Measurements from ENCODE around the gene CSNK1G1.

Gene CSNK1G1

GRCh38 chr15:64216730-64217428 is 139.1 kb downstream of the CSNK1G1 start:
- H3K4me3 ChIP-seq (ENCODE audit: low read length) = no peak overlapping the region
- DNase-seq (ENCODE audit: low read depth, low spot score) = no peak

- no peak overlapping the region for H3K4me3 ChIP-seq (ENCODE audit: low read length)
- no peak for DNase-seq (ENCODE audit: low read depth, low spot score)
These were observed 139.8 kb downstream of the CSNK1G1 start for GRCh38 chr15:64216196-64216595.

GRCh38 chr15:64213646-64214045 is 142.3 kb downstream of the CSNK1G1 start:
- no peak for DNase-seq (ENCODE audit: low read depth, low spot score)
- no peak overlapping the region for H3K4me3 ChIP-seq (ENCODE audit: low read length)

GRCh38 chr15:64211696-64212095 is 144.3 kb downstream of the CSNK1G1 start:
- H3K4me3 ChIP-seq (ENCODE audit: low read length) = no peak overlapping the region
- DNase-seq (ENCODE audit: low read depth, low spot score) = peak; percentile 66

GRCh38 chr15:64210371-64210770 is 145.6 kb downstream of the CSNK1G1 start:
- H3K4me3 ChIP-seq (ENCODE audit: low read length) = no peak overlapping the region
- peak; percentile 15 for DNase-seq (ENCODE audit: low read depth, low spot score)

- no peak overlapping the region for H3K4me3 ChIP-seq (ENCODE audit: low read length)
- DNase-seq (ENCODE audit: low read depth, low spot score) = peak; percentile 48
These were observed 146.2 kb downstream of the CSNK1G1 start for GRCh38 chr15:64209680-64210334.

GRCh38 chr15:64205202-64205601 is 150.8 kb downstream of the CSNK1G1 start:
- no peak for DNase-seq (ENCODE audit: low read depth, low spot score)
- H3K4me3 ChIP-seq (ENCODE audit: low read length) = no peak overlapping the region

GRCh38 chr15:64197425-64197824 is 158.5 kb downstream of the CSNK1G1 start:
- no peak for DNase-seq (ENCODE audit: low read depth, low spot score)
- H3K4me3 ChIP-seq (ENCODE audit: low read length) = no peak overlapping the region

GRCh38 chr15:64193971-64194370 is 162.0 kb downstream of the CSNK1G1 start:
- no peak overlapping the region for H3K4me3 ChIP-seq (ENCODE audit: low read length)
- no peak for DNase-seq (ENCODE audit: low read depth, low spot score)

- H3K4me3 ChIP-seq (ENCODE audit: low read length) = no peak overlapping the region
- DNase-seq (ENCODE audit: low read depth, low spot score) = no peak
These were observed 163.8 kb downstream of the CSNK1G1 start for GRCh38 chr15:64191971-64192830.

GRCh38 chr15:64187396-64188191 is 168.4 kb downstream of the CSNK1G1 start:
- no peak for DNase-seq (ENCODE audit: low read depth, low spot score)
- H3K4me3 ChIP-seq (ENCODE audit: low read length) = no peak overlapping the region

- H3K4me3 ChIP-seq (ENCODE audit: low read length) = no peak overlapping the region
- no peak for DNase-seq (ENCODE audit: low read depth, low spot score)
These were observed 170.6 kb downstream of the CSNK1G1 start for GRCh38 chr15:64185146-64185911.

- no peak overlapping the region for H3K4me3 ChIP-seq (ENCODE audit: low read length)
- no peak for DNase-seq (ENCODE audit: low read depth, low spot score)
These were observed 173.1 kb downstream of the CSNK1G1 start for GRCh38 chr15:64182859-64183370.

GRCh38 chr15:64180235-64180824 is 175.6 kb downstream of the CSNK1G1 start:
- DNase-seq (ENCODE audit: low read depth, low spot score) = no peak
- H3K4me3 ChIP-seq (ENCODE audit: low read length) = no peak overlapping the region

- no peak for DNase-seq (ENCODE audit: low read depth, low spot score)
- no peak overlapping the region for H3K4me3 ChIP-seq (ENCODE audit: low read length)
These were observed 189.7 kb downstream of the CSNK1G1 start for GRCh38 chr15:64166102-64166890.

GRCh38 chr15:64164436-64164835 is 191.5 kb downstream of the CSNK1G1 start:
- no peak for DNase-seq (ENCODE audit: low read depth, low spot score)
- no peak overlapping the region for H3K4me3 ChIP-seq (ENCODE audit: low read length)

GRCh38 chr15:64163659-64164362 is 192.2 kb downstream of the CSNK1G1 start:
- no peak for DNase-seq (ENCODE audit: low read depth, low spot score)
- H3K4me3 ChIP-seq (ENCODE audit: low read length) = peak overlapping the region; percentile 55
